GM21381 (cell line): Measurements from ENCODE around the gene CEACAM18.
"Not testable (repeated sequence)": the region's sequence is repeated elsewhere in the genome, so short reads cannot be mapped to it uniquely, and the experiment has no call there.

Experiments used
- ATAC-seq: cut with Tn5 transposase; IDR thresholded peaks from one replicate; pipeline ENCODE4 v1.9.1; 2021; ENCODE audit warnings: mild to moderate bottlenecking, moderate library complexity; ENCODE audit not compliant: unreplicated experiment

Gene CEACAM18

DNA sequence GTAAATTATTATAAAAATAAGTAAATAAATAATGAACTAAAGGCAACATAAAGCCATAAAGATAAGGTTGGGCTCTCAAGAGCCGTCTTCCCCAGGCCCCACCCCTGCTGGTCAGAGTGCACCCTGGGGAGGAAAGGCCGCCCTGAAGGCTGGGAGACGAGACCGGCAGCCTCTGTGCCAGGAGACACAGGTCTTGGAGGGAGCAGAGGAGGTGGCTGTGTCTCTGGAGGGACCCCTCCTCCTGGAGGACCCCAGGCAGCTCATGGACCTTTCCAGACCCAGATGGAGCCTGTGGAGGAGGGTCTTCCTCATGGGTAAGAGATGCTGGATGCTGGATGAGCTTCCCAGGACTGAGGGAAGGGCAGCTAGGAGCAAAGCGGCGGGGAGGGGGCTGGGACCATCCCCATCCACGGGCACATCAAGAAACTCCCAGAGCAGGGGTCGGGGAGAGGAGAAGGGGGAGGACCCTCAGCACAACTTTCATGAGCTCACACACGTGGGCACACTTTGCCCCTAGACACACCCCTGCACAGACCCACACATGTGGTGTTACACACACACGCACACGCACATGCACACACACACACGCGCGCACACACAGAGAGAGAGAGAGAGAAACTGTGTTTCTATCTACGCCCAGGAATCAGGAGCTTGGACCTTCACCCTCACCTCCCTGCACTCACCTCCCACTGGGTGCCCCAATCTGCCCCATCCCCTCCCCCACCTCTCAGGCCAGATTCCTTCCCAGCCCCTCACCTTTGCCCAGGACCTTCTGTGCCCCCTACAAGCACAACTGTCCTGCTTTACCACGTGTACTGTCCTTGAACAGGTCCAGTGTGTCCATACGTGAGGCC, at the start of gene CEACAM18:
Gene CEACAM18, plus strand, starts transcription at position 159 of the 854 bp plus-strand sequence.
- ATAC-seq: no peak

DNA sequence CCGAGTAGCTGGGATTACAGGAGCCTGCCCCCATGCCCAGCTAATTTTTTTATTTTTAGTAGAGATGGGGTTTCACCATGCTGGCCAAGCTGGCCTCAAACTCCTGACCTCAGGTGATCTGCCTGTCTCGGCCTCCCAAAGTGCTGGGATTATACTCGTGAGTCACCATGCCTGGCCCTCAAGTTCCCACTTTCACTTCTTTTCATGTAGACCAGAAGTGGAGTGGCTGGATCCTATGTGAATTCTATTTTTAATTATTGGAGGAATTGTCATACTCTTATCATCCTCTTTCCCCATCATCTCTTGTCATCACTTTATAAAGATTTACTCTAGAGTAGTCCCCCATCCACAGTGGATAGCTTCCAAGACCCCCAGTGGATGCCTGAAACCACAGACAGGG, 48.1 kb upstream of the CEACAM18 start:
- no peak for ATAC-seq

DNA sequence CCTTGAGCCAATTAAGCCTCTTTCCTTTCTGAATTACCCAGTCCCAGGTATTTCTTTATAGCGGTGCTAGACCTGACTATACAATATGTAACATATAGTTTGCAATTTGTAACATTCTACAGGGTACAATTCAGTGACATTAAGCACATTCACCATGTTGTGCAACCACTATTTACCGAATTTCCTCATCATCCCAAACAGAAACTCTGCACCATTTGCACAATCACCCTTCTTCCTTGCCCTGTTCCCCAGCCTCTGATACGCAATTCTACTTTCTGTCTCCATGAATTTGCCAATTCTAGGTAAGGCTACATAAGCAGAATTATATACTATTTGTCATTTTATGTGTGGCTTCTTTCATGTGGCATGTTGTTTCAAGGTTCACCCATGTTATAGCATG, 47.2 kb upstream of the CEACAM18 start:
- ATAC-seq: no peak

DNA sequence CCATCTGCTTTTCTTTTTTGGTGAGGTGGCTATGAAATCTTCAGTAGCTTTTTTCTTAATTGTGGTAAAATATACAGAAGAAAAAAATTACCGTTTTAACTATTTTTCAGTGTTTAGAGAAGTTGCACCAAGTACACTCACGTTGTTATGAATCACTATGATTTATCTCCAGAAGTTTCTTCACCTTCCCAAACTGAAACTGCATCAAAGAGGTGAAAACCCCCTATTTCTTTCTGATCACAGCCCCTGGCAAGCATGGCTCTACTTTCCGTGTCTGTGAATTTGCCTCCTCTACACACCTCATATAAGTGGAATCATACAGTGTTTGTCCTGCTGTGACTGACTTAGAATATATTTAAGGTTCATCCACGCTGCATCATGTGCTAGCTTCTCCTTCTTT, 45.3 kb upstream of the CEACAM18 start:
- ATAC-seq: no peak

DNA sequence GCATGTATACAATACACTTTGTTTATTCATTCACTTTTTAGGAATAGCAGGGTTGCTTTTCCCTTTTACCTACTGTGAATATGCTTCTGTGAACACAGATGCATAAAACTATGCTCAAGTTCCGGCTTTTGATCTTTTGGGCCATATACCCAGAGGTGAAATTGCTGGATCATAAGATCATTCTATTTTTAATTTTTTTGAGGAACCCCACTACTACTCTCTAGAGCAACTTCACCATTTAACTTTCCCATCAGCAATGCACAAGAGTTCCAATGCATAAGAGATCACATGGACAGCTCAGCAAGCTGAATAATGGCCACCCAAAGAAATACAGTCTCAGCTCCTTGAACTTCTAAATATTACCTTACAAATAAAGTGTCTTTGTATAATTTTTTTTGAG, 43.9 kb upstream of the CEACAM18 start:
- no peak for ATAC-seq

DNA sequence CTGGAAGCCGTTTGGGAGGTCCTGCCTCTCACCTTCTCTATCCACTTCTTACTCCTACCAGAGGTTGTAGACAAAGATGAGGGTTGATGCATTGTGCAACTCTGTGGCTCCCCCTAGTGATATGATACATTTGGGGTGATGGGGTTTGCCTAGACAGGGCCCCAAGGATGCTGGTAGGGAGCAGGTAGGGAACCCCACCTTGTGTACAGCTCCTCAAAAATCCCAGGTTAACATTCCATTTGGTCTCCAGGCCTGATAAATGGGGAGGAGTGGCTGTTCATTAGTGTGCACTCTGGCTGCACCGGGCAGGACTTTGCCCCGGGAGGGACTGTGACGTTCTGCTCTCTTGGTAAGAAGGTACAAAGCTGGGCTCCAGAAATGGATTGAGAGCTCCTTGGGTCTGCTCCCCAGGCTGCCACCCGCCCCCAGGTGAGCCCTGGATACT, 39.3 kb upstream of the CEACAM18 start:
- ATAC-seq: no peak

DNA sequence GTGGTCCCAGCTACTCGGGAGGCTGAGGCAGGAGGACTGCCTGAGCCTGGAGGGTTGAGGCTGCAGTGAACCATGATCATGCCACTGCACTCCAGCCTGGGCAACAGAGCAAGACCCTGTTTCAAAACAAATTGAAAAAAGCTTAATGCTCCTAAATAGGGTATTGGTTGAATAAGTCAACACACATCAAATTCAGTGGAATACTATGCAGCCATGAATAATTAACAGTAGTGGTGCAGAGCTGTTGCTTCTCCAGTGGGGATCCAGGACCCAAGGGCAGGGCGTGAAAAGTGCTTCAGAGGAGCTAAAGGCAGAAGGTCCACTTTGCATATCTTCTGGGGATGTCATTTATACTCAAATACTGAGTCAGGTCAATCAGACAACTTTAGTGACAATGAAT, 38.3 kb upstream of the CEACAM18 start:
- ATAC-seq: no peak

DNA sequence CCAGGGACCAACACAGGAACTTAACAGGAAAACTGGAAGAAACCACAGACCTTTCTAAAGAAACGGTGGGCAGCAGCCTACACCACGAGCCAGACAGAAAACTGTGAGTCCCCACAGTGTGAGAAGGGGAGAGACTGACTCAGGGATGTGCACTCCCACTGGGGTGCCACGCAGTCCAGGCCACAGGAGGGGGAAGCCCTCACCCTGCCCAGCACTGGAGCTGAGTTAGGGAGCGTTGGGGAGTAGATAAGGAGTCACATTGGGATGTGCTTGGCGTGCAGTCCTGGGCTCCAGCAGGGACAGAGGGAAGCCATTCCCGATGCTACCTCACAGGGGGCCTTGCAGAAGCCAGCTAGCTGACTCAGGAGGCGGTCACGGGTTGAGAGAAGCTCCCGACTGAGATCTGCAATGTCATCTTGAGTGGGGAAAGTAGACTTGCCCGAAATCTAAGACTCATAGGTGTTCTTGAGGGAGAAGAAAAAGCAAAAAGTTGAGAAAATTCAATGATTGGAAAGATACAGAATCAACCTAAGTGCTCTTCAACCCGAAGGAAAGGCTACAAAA, 37.4 kb upstream of the CEACAM18 start:
- ATAC-seq: peak; percentile 8

DNA sequence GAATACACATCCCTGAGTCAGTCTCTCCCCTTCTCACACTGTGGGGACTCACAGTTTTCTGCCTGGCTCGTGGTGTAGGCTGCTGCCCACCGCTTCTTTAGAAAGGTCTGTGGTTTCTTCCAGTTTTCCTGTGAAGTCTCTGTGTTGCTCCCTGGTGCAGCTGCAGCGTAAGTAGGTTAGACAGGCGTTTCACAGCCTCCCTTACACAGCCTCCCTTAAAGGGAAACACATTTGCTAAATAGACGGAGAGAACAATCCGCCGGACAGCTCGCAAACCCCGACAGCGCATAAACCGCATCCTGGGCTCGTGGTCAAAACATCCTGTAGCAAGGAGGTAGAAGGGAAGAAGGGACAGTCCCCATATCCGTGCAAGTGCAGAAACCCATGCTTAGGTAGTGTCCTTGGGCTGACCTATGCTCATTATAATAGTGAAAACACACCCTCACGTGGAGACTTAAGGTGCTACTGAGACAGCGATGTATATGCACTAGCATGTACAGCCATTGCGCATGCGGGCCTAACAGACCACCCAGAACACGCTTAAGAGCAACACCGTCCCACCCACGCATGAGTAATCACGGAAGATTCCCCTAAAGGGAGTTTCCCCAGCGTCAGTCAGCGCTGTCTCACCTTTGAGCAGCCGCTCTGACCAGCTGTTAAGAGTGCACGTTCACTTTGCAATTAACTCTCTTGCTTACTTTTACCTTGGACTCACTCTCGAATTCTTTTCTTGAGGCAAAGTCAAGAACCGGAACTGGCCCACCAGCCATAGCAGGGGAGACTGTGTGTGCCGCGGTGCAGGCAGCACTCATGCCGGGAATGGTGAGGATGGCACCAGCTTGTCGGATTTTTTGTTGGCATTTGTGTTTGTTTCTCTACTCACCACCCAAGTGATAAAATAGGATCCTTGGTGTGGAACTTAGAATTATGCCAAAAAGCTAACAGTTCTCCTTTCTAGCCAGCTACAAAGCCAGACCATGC, 36.6 kb upstream of the CEACAM18 start:
- ATAC-seq: peak; percentile 93

DNA sequence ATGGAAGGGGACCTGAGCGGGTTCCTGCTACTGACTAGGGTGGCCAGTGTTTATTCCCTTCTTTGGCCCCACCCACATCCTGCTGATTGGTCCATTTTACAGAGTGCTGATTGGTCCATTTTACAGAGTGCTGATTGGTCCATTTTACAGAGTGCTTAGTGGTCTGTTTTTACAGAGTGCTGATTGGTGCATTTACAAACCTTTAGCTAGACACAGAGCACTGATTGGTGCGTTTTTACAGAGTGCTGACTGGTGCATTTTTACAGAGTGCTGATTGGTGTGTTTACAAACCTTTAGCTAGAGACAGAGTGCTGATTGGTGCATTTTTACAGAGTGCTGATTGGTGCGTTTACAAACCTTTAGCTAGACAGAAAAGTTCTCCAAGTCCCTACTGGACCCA, 30.8 kb upstream of the CEACAM18 start:
- ATAC-seq: not testable (repeated sequence)

DNA sequence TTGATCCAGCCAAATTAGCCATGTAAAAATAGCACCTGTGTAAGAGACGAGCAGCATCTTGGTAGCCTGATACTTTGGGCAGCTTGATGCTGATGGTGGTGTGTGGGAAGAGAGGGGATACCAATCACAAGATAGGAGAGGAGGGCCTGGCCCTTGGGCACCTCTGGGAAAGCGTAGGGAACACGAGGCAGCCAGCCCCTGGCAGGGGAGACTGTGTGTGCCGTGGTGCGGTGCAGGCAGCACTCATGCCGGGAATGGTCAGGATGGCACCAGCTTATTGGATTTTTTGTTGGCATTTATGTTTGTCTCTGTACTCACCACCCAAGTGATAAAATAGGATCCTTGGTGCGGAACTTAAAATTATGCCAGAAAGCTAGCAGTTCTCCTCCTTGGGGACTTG, 30.3 kb upstream of the CEACAM18 start:
- ATAC-seq: no peak

DNA sequence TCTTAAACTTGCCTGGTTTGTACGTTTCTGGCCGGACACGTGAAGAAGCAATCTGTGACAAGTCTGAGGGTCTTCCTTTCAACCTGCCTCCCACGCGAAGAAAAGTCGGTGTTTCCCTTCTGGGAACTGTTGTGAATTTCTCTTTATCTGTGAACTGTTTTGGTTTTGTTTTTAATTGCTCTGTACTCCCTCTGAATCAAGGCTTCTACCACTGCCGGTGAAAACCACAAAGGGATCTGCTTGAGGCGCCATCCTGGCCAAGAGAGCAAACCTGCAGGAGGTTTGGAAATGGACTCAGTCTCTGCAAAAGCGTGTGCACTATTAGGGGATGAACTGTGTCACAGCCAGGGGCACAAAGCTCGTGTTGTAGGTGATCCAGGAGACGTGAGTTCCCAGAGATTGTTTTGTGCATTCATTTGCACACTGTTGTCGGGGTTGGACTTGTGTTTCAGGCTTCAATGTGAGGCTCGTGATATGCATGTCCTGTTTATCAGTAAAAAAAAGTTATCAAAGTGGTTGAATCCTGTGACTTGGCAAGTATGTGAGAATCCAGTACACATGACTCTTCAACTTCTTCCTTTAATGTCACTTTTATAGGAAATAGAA, 29.8 kb upstream of the CEACAM18 start:
- no peak for ATAC-seq

DNA sequence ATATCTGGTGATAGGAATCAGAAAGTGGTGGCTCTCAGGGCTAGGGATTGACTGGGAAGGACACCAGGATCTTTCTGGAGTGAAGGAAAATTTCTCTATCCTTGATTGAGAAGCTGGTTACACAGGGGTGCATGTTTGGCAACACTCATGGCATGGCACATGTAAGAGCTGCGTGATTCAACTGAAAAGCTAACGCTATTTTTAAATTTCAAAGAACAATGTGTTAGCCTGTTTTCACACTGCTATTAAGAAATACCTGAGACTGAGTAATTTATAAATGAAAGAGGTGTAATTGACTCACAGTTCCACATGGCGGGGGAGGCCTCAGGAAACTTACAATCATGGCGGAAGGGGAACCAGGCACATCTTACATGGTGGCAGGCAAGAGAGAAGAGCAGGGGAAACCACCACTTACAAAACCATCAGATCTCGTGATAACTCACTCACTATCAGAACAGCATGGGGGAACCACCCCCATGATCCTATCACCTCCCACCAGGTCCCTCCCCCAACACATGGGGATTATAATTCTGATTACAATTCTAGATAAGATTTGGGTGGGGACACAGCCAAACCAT, 27.5 kb upstream of the CEACAM18 start:
- ATAC-seq: no peak

DNA sequence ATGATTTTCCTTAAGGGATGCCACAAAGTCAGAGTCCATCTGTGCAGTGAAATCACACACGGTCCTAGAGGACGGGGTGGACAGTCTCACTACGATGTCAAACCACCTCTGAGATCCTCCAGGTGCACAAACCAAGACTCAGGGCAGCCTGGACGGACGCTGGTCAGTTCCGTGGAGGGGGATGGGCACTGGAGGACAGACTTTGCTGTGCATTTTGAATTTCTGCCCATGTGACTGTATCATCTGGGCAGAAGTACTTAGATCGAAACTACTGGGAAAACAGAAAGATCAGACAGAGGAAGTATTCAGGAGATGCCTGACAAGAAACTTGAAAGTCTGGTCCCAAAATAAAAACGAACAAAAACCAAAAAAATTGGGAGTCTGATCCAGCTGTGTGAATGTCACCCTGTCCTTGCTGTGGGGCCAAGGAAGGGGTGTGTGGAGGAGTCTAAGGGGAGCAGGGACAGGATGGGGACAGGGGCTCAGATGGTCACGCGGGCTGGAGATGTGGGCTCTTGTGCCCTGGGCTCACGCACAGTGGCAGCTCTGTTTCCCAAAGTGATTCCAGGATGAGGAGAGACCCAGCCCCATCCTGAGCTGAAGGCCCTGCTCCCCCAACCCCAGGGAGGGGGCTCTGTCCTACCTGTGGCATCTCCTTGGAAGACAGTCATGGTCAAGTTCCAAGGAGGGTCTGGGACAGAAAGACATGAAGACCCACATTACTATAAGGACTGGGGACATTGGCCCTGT, 21.6 kb upstream of the CEACAM18 start:
- no peak for ATAC-seq

DNA sequence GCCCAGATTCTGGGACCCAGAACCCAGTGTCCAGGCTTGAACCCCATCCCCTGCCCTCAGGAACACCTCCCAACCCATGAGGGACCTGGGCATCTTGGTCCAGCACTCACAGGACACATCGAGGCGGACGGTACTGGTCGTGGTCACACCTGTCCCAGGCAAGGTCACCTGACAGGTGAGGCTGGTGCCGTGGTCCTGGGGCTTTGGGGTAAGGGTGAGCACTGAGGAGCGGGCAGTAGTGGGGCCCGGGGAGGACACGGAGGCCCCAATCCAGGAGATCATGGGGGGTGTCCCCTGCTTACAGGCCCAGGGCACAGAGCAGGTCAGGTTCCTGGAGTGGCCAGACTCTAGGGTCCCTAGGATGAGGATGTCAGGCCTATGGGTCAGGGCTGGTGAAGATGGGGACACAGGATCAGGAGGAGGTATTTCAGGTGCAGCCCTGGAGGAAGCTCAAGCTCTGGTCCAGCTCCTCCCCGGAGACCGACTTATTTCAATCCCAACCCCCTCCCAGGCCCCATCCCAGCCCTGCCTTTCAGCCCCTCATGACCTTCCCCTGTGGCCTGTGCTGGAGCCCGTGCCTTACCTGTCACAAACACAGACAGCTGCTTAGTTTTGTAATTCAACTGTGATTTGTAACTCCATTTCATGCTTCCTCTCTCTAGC, 20.9 kb upstream of the CEACAM18 start:
- ATAC-seq: no peak

DNA sequence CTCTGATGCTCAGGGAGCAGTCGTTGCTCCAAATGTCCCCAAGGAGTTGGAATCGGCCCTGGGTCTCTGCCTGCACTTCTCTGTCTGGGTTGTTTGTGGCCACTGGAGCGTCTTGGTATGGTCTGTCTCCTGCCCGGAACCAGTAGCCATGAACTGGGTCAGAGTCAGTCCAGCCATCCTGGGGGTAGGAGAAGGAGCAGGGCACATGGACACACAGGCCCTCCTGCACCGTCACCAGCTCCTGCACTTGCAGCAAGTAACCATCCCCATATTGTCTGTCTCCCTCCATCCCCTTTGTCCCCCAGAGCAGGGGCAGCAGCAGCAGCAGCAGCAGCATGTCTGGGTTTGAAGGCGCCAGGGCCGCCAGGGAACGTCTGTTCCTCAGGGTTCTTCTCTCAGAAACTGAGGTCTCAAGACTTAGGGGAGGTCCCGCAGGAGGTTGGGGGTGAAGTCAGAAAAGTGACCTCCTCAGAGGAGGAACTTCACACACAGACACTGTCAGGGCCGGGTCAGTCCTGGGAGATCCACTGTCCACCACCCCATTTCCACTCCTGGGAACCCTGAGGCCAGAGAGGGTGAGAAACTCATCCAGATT, 20.2 kb upstream of the CEACAM18 start, which contains the start of gene SIGLEC8:
Gene SIGLEC8, minus strand, starts transcription at position 404 of the 595 bp plus-strand sequence. Its CDS starts 67 bp downstream, at position 337.
- no peak for ATAC-seq

DNA sequence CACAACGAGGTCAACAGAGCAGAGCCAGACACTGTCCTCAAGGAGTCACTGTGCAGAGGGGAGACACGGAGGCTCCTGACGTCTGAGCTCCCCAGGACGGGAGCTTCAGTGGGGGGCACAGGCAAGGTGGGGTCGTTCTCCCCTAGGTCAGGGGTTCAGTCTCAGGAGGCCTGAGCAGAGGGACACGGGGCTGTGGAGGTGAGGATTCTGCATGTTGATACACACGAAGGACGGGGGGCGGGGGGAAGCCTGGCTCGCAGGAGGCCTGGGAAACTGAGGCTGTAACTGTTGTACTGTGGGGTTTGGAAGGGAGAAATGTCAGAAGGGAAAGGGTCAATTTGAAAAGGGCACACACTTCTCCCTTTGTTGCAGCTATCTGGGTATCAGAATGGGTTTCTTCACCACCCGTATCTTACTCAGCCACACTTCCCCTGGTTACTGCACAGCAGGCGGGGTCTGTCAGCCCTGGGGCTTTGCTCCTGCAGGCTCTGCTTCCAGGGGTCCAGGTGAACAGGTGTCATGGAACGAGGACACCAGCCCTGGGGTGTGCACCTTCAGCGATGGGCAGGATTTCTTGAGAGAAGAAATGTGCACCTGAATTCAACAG, 19.3 kb upstream of the CEACAM18 start:
- no peak for ATAC-seq
